Activated CD8-positive, alpha-beta T cell treated with anti-CD3 and anti-CD28 coated beads, Interleukin-2, amount 10 ng/mL, durations not matched to agents 7 days and 5 days (primary cell): ENCODE results near the gene GID4. TPM values are rescaled to one million over a fixed set of nuclear protein-coding genes. Genes with fewer than 3 reads are reported as not detected.

Source experiments
- ATAC-seq: fragments of 150-1000 bp; cut with Tn5 transposase; one replicate; pipeline ENCODE4 v1.10.0; 2021; ENCODE audit warnings: moderate library complexity
- CTCF ChIA-PET: fragments of 350-600 bp; sonication (Branson Sonifier 250); formaldehyde crosslinking; loops from one replicate; lab custom pipeline; 2021; ENCODE audit warnings: antibody characterized with exemption; lab: Charles Lee
- POLR2A ChIA-PET: fragments of 350-600 bp; sonication (Branson Sonifier 250); formaldehyde crosslinking; loops from one replicate; lab custom pipeline; 2021; ENCODE audit warnings: antibody characterized with exemption; lab: Charles Lee
- DNase-seq: peaks from one replicate; pipeline ENCODE4 v3.0.0-alpha.2; 2020
- H3K27ac Mint-ChIP-seq: one replicate; pipeline ENCODE4 v1.8.0; 2021; ENCODE audit warnings: mild to moderate bottlenecking, mixed read lengths
- H3K27me3 Mint-ChIP-seq: one replicate; pipeline ENCODE4 v1.8.0; 2021; ENCODE audit warnings: low read depth, mixed read lengths
- H3K36me3 Mint-ChIP-seq: one replicate; pipeline ENCODE4 v1.8.0; 2021; ENCODE audit warnings: low read depth, mixed read lengths
- H3K4me1 Mint-ChIP-seq: one replicate; pipeline ENCODE4 v1.8.0; 2021; ENCODE audit warnings: low read depth, mixed read lengths
- H3K4me3 Mint-ChIP-seq: one replicate; pipeline ENCODE4 v1.8.0; 2021; ENCODE audit warnings: mild to moderate bottlenecking, mixed read lengths
- H3K9me3 Mint-ChIP-seq: one replicate; pipeline ENCODE4 v1.8.0; 2022; ENCODE audit warnings: mixed read lengths; ENCODE audit not compliant: insufficient read depth
- total RNA-seq, 2 experiments: library from RNA; stranded (reverse); gene quantifications; one replicate each; pipeline ENCODE4 v1.2.3, GENCODE V29; 2021

Gene GID4
- total RNA-seq, 2 experiments from 2014 or later = 8.3 to 8.9 TPM

DNA sequence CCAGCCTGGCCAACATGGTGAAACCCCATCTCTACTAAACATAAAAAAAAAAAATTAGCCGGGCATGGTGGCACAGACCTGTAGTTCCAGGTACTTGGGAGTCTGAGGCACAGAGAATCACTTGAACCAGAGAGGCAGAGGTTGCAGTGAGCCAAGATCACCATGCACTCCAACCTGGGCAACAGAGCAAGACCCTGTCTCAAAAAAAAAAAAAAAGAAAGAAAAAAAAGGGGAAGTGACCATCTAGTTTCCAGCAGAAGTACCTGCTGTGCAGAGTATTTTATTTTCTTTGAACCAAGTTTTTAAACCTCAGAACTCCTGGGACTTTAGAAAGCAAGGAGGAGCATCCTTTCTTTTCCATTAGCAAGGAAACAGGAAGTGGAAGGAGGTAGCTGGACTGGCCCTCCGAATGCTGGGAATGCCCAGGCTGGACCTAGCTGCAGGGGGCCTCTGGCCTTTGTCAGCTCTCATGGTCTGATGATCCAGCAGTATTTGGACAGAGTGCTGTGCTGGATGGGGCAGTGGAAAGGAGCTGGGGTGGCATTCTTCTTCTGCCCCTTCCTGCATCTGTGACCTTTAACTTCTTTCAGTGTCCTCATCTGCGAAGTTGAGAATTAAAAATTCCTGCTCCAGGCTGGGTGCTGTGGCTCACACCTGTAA lies 6.6 kb downstream of the GID4 start:
- Mint-ChIP-seq H3K27ac (no peak overlapping the region), H3K4me1 (peaks cover 15% of the 10 kb centered on the region), H3K36me3 (peaks cover 15% of the 10 kb centered on the region), H3K9me3 (no peaks in the 10 kb centered on the region), H3K4me3 (no peak overlapping the region), H3K27me3 (no peaks in the 10 kb centered on the region)
- DNase-seq = no peak
- POLR2A ChIA-PET = no interaction called here
- ATAC-seq = no peak
- CTCF ChIA-PET = interaction anchor here (1.0 to 1.2 kb wide), 2 partner anchors 12 to 13 kb away, joined by 3 to 4 read pairs; no protein-coding TSS in a partner anchor

DNA sequence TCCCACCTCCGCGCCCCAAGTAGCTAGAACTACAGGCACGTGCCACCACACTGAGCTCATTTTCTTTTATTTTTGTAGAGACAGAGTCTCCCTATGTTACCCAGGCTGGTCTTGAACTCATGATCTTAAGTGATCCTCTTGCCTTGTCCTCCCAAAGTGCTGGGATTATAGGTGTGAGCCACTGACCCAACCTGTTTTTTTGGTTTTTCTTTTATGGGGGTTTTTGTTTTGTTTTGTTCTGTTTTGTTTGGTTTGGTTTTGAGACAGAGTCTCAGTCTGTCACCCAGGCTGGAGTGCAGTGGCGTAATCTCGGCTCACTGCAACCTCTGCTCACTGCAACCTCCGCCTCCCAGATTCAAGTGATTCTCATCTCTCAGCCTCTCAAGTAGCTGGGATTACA lies 16.4 kb downstream of the GID4 start:
- DNase-seq (no peak), ATAC-seq (no peak)
- Mint-ChIP-seq H3K36me3 (peaks cover 17% of the 10 kb centered on the region), H3K4me1 (peaks cover 2% of the 10 kb centered on the region), H3K9me3 (no peaks in the 10 kb centered on the region), H3K27me3 (no peaks in the 10 kb centered on the region), H3K27ac (no peak overlapping the region), H3K4me3 (no peak overlapping the region)
- ChIA-PET POLR2A (no interaction called here), CTCF (no interaction called here)

DNA sequence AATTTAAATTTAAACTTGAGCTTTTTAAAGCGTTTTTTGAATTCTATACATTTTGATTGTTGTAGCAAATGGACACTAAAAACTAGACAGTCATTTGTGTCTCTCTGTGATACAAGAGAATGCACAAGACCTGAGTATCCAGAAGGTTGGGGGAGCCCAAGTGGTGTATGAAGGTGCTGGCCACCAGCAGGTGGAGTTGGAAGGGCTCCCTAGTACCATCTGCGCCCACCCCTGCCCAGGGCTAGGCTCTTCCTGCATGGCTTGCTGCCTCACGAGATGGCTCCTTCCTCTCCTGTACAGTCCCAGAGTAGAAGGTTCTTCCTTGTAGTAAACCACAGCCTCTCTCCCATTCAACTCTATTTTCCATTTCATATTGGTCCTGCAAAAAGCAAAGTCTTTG lies 17.0 kb downstream of the GID4 start:
- CTCF ChIA-PET = no interaction called here
- H3K4me1 Mint-ChIP-seq = peaks cover 2% of the 10 kb centered on the region
- no peak overlapping the region for H3K27ac Mint-ChIP-seq
- ATAC-seq (no peak), DNase-seq (no peak)
- no peak overlapping the region for H3K4me3 Mint-ChIP-seq
- peaks cover 17% of the 10 kb centered on the region for H3K36me3 Mint-ChIP-seq
- POLR2A ChIA-PET = no interaction called here
- no peaks in the 10 kb centered on the region for H3K9me3 Mint-ChIP-seq
- no peaks in the 10 kb centered on the region for H3K27me3 Mint-ChIP-seq

GRCh38 chr17:18059283-18059682 lies 20.1 kb downstream of the GID4 start:
- ATAC-seq (no peak), DNase-seq (no peak)
- Mint-ChIP-seq H3K36me3 (peaks cover 19% of the 10 kb centered on the region), H3K4me3 (no peak overlapping the region), H3K9me3 (no peaks in the 10 kb centered on the region), H3K27ac (no peak overlapping the region), H3K4me1 (peaks cover 2% of the 10 kb centered on the region), H3K27me3 (no peaks in the 10 kb centered on the region)
- ChIA-PET POLR2A (no interaction called here), CTCF (no interaction called here)

DNA sequence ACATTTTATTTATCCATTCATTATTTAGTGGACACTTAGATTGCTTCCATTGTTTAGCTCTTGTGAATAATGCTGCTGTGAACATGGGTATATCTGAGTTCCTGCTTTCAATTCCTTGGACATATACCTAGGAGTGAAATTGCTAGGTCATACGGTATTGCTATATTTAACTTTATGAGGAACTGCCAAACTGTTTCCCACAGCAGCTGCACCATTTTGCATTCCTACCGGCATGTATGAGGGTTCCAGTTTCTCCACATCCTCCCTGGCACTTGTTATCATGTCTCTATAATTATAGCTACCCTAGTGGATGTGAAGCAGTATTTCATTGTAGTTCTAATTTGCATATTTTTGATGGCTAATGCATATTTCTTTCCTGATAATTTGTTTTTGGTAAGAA lies 24.8 kb downstream of the GID4 start:
- ATAC-seq = no peak
- H3K27ac Mint-ChIP-seq = no peak overlapping the region
- H3K9me3 Mint-ChIP-seq = no peaks in the 10 kb centered on the region
- no peak for DNase-seq
- POLR2A ChIA-PET = no interaction called here
- H3K27me3 Mint-ChIP-seq = no peaks in the 10 kb centered on the region
- H3K36me3 Mint-ChIP-seq = peaks cover 13% of the 10 kb centered on the region
- peaks cover 2% of the 10 kb centered on the region for H3K4me1 Mint-ChIP-seq
- CTCF ChIA-PET = no interaction called here
- no peak overlapping the region for H3K4me3 Mint-ChIP-seq

DNA sequence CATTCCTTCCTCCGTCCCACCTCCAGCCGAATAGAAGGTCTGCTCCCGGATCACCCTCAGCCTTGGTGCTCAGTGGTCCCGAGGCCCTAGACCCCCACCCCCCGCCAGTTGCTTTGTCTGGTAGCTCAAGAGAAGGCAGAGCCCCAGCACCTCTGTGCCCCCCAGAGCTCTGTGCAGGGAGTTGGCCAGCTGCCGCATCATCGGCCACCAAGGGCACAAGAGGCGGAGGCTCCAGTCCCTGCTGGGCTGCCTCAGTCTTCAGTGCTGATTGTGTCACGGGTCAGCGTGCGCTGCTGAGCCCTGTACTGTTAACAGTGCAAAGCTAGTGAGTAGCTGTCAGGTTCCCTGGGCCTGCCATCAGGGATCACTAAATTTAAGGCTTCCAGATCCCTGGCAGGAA lies 26.3 kb downstream of the GID4 start:
- ChIA-PET POLR2A (no interaction called here), CTCF (no interaction called here)
- Mint-ChIP-seq H3K36me3 (peaks cover 7% of the 10 kb centered on the region), H3K27me3 (no peaks in the 10 kb centered on the region), H3K27ac (no peak overlapping the region), H3K9me3 (no peaks in the 10 kb centered on the region), H3K4me3 (no peak overlapping the region), H3K4me1 (no peaks in the 10 kb centered on the region)
- ATAC-seq = no peak
- no peak for DNase-seq

DNA sequence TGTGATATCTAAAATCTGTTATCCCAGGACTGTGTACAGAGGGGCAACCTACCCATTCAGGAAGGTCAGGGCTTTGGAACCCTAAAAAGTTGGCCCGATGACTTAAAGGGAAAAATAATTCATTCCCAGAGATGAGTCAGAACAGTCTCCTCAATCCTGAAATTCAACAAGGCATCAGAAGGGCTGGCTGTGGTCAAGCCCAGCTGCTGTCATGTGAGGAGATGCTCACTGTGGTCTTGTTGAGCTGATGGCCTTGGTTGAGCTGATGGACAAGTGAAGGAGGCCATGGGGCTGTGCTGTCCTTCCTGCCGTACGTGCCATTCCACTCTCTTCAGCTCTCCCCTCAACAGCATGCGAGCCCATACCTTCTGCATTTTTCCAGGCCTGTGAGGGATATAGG lies 27.7 kb downstream of the GID4 start:
- ChIA-PET CTCF (no interaction called here), POLR2A (interaction anchor here (0.6 kb wide), 1 partner anchor 108 kb away, joined by 3 read pairs; no protein-coding TSS in a partner anchor)

GRCh38 chr17:18069101-18069500 lies 29.9 kb downstream of the GID4 start:
- peaks cover 5% of the 10 kb centered on the region for H3K36me3 Mint-ChIP-seq
- no peaks in the 10 kb centered on the region for H3K9me3 Mint-ChIP-seq
- CTCF ChIA-PET = no interaction called here
- H3K27me3 Mint-ChIP-seq = peaks cover 4% of the 10 kb centered on the region
- POLR2A ChIA-PET = no interaction called here
- no peak overlapping the region for H3K4me3 Mint-ChIP-seq
- ATAC-seq (no peak), DNase-seq (no peak)
- H3K27ac Mint-ChIP-seq = no peak overlapping the region
- peaks cover 11% of the 10 kb centered on the region for H3K4me1 Mint-ChIP-seq

More for the DNA sequence above, 27.7 kb downstream of the GID4 start:
- DNase-seq (no peak), ATAC-seq (no peak)
- Mint-ChIP-seq H3K27ac (no peak overlapping the region), H3K9me3 (no peaks in the 10 kb centered on the region), H3K27me3 (peaks cover 2% of the 10 kb centered on the region), H3K4me1 (peaks cover 11% of the 10 kb centered on the region), H3K36me3 (peaks cover 7% of the 10 kb centered on the region), H3K4me3 (no peak overlapping the region)

DNA sequence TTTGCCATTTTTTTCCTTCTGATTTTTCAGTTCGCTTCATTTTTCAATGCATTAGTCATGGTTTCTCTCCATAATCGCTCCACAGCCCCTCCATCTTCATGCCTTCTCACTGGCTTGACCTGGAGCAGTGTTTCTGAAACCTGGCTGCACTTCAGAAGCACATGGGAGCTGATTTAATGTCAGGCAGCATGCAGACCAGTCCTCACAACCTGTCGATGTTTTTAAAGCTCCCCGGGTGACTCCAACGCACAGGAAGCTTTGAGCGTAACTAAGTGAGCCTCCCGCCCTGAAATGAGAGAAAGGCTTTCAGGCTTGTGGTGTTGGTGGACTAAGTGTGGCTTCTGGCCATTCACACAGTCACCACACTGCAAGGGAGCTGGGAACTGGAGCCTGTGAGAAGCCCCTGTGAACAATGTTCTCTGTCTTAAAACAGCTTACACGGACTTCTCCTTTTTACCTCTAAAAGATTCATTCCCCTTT lies 31.7 kb downstream of the GID4 start:
- ChIA-PET POLR2A (no interaction called here), CTCF (interaction anchor here (1.7 kb wide), 1 partner anchor 37 kb away, joined by 7 read pairs; no protein-coding TSS in a partner anchor)
- Mint-ChIP-seq H3K36me3 (peaks cover 2% of the 10 kb centered on the region), H3K4me1 (peaks cover 11% of the 10 kb centered on the region), H3K27me3 (peaks cover 13% of the 10 kb centered on the region), H3K27ac (no peak overlapping the region), H3K4me3 (no peak overlapping the region), H3K9me3 (no peaks in the 10 kb centered on the region)
- DNase-seq = peak; percentile 30
- no peak for ATAC-seq

GRCh38 chr17:18071751-18072150 lies 32.5 kb downstream of the GID4 start:
- CTCF ChIA-PET = no interaction called here

GRCh38 chr17:18074566-18075272 lies 35.5 kb downstream of the GID4 start:
- H3K9me3 Mint-ChIP-seq = no peaks in the 10 kb centered on the region
- H3K27me3 Mint-ChIP-seq = peaks cover 15% of the 10 kb centered on the region
- peaks cover 11% of the 10 kb centered on the region for H3K4me1 Mint-ChIP-seq
- ATAC-seq (no peak), DNase-seq (no peak)
- CTCF ChIA-PET = no interaction called here
- H3K4me3 Mint-ChIP-seq = no peak overlapping the region
- no peak overlapping the region for H3K27ac Mint-ChIP-seq
- no peaks in the 10 kb centered on the region for H3K36me3 Mint-ChIP-seq
- POLR2A ChIA-PET = no interaction called here

More at GRCh38 chr17:18071751-18072150, 32.5 kb downstream of the GID4 start:
- no peak for ATAC-seq
- DNase-seq = no peak
- Mint-ChIP-seq H3K27me3 (peaks cover 15% of the 10 kb centered on the region), H3K4me3 (no peak overlapping the region), H3K27ac (no peak overlapping the region), H3K36me3 (no peaks in the 10 kb centered on the region), H3K9me3 (no peaks in the 10 kb centered on the region), H3K4me1 (peaks cover 11% of the 10 kb centered on the region)
- POLR2A ChIA-PET = no interaction called here

DNA sequence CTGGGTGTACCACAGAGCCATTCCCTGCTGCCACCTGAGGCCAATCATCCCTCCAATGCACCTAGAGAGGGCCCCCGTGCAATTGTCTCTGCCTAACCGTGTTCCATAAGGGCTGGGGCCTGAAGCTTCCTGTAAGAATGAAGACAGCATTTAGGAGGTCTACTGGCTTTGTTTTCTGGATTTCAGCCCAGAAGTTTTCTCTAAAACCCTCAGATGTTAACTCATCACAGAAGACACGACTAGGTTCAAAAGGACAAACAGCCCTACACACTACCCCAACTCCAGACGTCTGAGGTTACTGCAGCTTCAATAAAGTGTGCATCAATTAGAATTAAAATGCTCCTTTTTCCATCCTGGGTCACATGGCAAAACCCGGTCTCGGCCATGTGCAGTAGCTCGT lies 37.7 kb downstream of the GID4 start:
- no peaks in the 10 kb centered on the region for H3K4me1 Mint-ChIP-seq
- no peak overlapping the region for H3K4me3 Mint-ChIP-seq
- ChIA-PET POLR2A (no interaction called here), CTCF (no interaction called here)
- H3K27me3 Mint-ChIP-seq = peaks cover 17% of the 10 kb centered on the region
- ATAC-seq (no peak), DNase-seq (no peak)
- H3K36me3 Mint-ChIP-seq = no peaks in the 10 kb centered on the region
- no peak overlapping the region for H3K27ac Mint-ChIP-seq
- H3K9me3 Mint-ChIP-seq = no peaks in the 10 kb centered on the region
